Immature natural killer cell (primary cell): Measurements from ENCODE around the gene BBS10. TPM values are rescaled to one million over a fixed set of nuclear protein-coding genes. Genes with fewer than 3 reads are reported as not detected.
"Not testable (repeated sequence)": the region's sequence is repeated elsewhere in the genome, so short reads cannot be mapped to it uniquely, and the experiment has no call there.

ENCODE experiments used
- DNase-seq, 3 donors: peaks; one replicate each; pipeline ENCODE4 v3.0.0; 2022; ENCODE audit warnings: mixed read lengths in 1 of 3
- H3K27ac Mint-ChIP-seq, 6 donors: one replicate each; pipeline ENCODE4 v1.8.0; 2020; ENCODE audit warnings: mixed read lengths in 6 of 6, mild to moderate bottlenecking in 5 of 6, inconsistent platforms in 4 of 6, moderate library complexity in 3 of 6
- H3K27me3 Mint-ChIP-seq, 3 donors: one replicate each; pipeline ENCODE4 v1.8.0; 2020 to 2021; ENCODE audit warnings: low read depth in 3 of 3, mild to moderate bottlenecking in 3 of 3, mixed read lengths in 3 of 3, moderate library complexity in 3 of 3, inconsistent platforms in 1 of 3
- H3K36me3 Mint-ChIP-seq, 3 donors: one replicate each; pipeline ENCODE4 v1.8.0; 2020; ENCODE audit warnings: mixed read lengths in 3 of 3, inconsistent platforms in 2 of 3, mild to moderate bottlenecking in 2 of 3
- H3K4me1 Mint-ChIP-seq, 2 donors: one replicate each; pipeline ENCODE4 v1.8.0; 2020; ENCODE audit warnings: inconsistent platforms in 2 of 2, mild to moderate bottlenecking in 2 of 2, mixed read lengths in 2 of 2, moderate library complexity in 1 of 2
- H3K4me3 Mint-ChIP-seq, 5 donors: one replicate each; pipeline ENCODE4 v1.8.0; 2020; ENCODE audit warnings: mild to moderate bottlenecking in 5 of 5, mixed read lengths in 5 of 5, inconsistent platforms in 3 of 5, moderate library complexity in 3 of 5
- H3K9me3 Mint-ChIP-seq, 6 donors: one replicate each; pipeline ENCODE4 v1.8.0; 2020; ENCODE audit warnings: mild to moderate bottlenecking in 6 of 6, mixed read lengths in 6 of 6, inconsistent platforms in 4 of 6, moderate library complexity in 3 of 6
- polyA plus RNA-seq, 3 donors: library from polyadenylated mRNA; unstranded; fragments of 300-500 nt; fragmentation: Illumina TruSeq; gene quantifications; one replicate each; pipeline ENCODE4 v1.2.3, GENCODE V29; 2021

The BBS10 gene
- polyA plus RNA-seq, 3 donors from 2014 or later: 0.52 to 1.2 TPM; not detected in 1

GRCh38 chr12:76356071-76356470, 7.9 kb upstream of the BBS10 start:
- peaks cover 0 to 2% (median under 1%) of the 10 kb centered on the region in 3 donors for H3K27me3 Mint-ChIP-seq
- no peak for DNase-seq
- no peak overlapping the region for H3K4me3 Mint-ChIP-seq
- no peak overlapping the region for H3K27ac Mint-ChIP-seq
- H3K36me3 Mint-ChIP-seq: peaks cover 20 to 44% (median 21%) of the 10 kb centered on the region in 3 donors
- no peaks in the 10 kb centered on the region for H3K9me3 Mint-ChIP-seq
- H3K4me1 Mint-ChIP-seq: peaks cover 2 to 8% of the 10 kb centered on the region in 2 donors

GRCh38 chr12:76346798-76347420, 1.3 kb downstream of the BBS10 start:
- Mint-ChIP-seq H3K9me3 (no peaks in the 10 kb centered on the region), H3K36me3 (no peaks in the 10 kb centered on the region), H3K4me1 (peaks cover 25 to 35% of the 10 kb centered on the region in 2 donors), H3K4me3 (peak overlapping the region; percentile 47 to 96 (median 95)), H3K27ac (peak overlapping the region in 5 of 6 donors; percentile 56 to 94 (median 89)), H3K27me3 (peaks cover 2 to 4% (median 4%) of the 10 kb centered on the region in 3 donors)
- DNase-seq: no peak

DNA sequence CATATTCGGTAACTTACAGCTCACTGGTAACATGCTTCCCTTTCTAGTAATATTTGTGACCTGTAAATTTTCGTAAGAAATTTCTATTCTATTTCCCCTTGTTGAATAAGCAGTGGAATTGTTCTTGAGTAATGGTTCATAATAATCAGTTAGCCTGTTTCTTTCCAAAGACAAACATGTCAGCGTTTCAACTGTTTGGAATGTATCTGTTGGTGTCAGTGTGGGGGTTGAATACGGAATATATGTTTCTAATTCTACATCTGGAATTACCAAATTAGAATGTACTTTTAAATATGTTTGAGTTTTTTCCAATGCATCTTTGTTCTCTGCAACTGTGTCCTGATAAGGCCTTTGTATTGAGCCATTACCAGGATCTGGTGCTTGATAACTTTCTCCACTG, 2.0 kb downstream of the BBS10 start:
- no peak overlapping the region for H3K4me3 Mint-ChIP-seq

DNA sequence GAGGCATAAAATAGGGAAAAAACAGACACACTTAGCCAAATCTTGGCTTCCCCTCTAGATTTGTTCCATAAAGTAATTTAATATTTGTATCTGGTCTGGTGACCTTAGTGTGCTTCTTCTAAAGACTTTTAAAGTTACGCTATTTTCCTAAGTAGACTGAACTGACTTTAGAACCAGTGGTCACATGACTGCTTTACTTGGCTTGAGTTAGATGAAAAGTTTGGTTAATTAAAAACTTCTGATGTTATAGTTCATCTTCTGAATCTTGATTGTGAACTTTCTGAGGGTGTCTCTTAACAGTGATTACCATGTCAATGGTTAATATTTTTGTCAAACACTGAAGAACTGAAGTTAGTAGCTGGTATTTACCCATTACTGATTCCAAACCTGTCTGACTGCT, 2.6 kb downstream of the BBS10 start:
- Mint-ChIP-seq H3K9me3 (no peaks in the 10 kb centered on the region), H3K27ac (no peak overlapping the region), H3K4me1 (peaks cover 25 to 35% of the 10 kb centered on the region in 2 donors), H3K36me3 (peaks cover 0 to 7% (median 0%) of the 10 kb centered on the region in 3 donors), H3K27me3 (peaks cover under 1 to 4% (median 4%) of the 10 kb centered on the region in 3 donors), H3K4me3 (no peak overlapping the region)
- DNase-seq: no peak

More for the DNA sequence above, 2.0 kb downstream of the BBS10 start:
- Mint-ChIP-seq H3K36me3 (peaks cover 0 to 6% (median 0%) of the 10 kb centered on the region in 3 donors), H3K9me3 (no peaks in the 10 kb centered on the region), H3K4me1 (peaks cover 25 to 35% of the 10 kb centered on the region in 2 donors), H3K27me3 (peaks cover 2 to 4% (median 4%) of the 10 kb centered on the region in 3 donors), H3K27ac (no peak overlapping the region)
- no peak for DNase-seq

DNA sequence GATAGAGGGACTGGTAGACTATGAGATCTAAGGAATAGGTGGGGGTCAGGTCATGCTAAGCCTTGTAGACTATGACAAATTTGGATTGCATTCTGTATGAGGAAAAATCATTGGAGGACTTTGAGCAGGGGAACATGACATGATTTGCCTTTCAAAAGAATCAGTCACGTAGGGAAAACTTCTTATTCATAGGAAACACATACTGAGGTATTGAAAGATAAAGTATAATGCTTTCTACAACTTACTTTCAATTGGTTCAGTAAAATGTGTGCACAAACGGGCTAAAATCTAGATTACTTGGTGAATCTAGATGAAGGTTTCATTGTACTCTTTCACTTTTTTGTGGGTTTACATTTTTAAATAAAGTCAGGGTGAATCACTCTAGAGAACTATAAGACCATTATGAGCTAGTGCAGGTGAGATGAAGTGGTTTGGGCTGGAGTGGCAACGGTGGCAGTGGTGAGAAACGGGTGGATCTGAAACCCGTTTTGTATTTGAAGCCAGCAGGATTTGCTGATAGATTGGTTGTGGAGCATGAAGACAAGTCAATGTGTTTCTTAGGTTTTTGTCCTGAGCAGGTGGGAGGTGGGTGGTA, 6.7 kb downstream of the BBS10 start:
- Mint-ChIP-seq H3K4me1 (peaks cover 0 to 10% of the 10 kb centered on the region in 2 donors), H3K27ac (no peak overlapping the region), H3K9me3 (no peaks in the 10 kb centered on the region), H3K36me3 (peaks cover 0 to 7% (median 4%) of the 10 kb centered on the region in 3 donors), H3K4me3 (no peak overlapping the region), H3K27me3 (peaks cover 2 to 3% (median 2%) of the 10 kb centered on the region in 3 donors)
- DNase-seq: no peak

DNA sequence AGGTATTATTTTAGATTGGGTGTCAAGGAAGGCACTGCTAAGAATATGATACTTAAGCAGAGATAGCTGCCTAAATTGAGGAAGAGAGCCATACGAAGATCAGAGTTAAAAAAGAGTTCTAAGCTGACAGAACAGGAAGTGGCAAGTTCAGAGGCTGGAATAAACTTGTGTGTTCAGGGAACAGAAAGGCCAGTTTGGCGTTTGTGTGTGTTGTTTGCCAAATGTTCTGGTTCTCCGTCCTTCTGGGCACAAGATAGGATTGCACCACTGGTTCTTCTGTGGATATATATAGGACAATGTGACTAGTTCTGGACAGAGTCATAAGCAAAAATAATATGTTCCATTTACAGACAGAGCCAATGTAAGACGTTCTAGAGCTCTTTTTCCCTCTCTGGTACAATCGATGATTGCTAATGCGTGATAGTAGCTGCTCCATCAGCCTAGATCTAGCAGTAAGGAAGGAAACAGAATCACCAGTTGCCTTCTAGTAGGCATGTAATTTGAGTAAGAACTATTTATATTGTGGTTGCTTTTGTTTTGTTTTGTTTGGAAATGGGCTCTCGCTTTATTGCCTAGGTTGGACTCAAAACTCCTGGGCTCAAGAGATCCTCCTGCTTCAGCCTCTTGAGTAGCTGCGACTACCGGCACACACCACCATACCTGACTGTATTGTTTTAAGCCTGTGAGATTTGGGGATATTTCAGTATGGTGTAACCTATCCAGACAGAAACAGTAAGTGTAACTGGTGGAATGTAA, 7.4 kb downstream of the BBS10 start:
- DNase-seq: no peak
- peaks cover 2 to 3% (median 2%) of the 10 kb centered on the region in 3 donors for H3K27me3 Mint-ChIP-seq
- H3K9me3 Mint-ChIP-seq: no peaks in the 10 kb centered on the region
- H3K4me1 Mint-ChIP-seq: peaks cover 0 to 5% of the 10 kb centered on the region in 2 donors
- H3K4me3 Mint-ChIP-seq: no peak overlapping the region
- H3K27ac Mint-ChIP-seq: no peak overlapping the region
- H3K36me3 Mint-ChIP-seq: peaks cover 0 to 7% (median 4%) of the 10 kb centered on the region in 3 donors

DNA sequence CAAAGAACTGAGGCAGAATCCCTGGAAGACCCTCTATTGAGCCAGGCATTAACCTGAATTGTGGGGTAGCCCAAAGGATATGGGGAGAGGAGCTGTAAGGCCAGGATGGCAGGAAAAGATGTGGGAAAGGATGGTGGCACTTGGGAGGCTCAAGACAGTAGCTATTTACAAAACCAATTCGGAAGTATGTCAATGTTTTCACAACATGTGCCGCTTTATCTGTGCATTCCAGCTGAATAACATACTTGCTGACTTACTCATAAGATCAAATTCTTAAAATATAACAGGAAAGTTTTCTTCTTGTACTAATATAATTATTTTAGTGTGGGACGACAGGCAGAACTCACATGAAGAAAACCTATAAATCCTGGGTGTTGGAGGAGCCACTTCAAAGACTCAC, 10.6 kb downstream of the BBS10 start:
- Mint-ChIP-seq H3K27ac (no peak overlapping the region), H3K4me1 (no peaks in the 10 kb centered on the region), H3K9me3 (peaks cover 0 to 2% (median 0%) of the 10 kb centered on the region in 6 donors), H3K27me3 (peaks cover 4 to 5% (median 5%) of the 10 kb centered on the region in 3 donors), H3K4me3 (no peak overlapping the region), H3K36me3 (peaks cover 0 to 7% (median 4%) of the 10 kb centered on the region in 3 donors)
- DNase-seq: no peak

- Mint-ChIP-seq H3K27ac (no peak overlapping the region), H3K9me3 (peaks cover 0 to 2% (median 0%) of the 10 kb centered on the region in 6 donors), H3K27me3 (peaks cover 2 to 6% (median 5%) of the 10 kb centered on the region in 3 donors), H3K36me3 (peaks cover 0 to 4% (median 0%) of the 10 kb centered on the region in 3 donors), H3K4me1 (no peaks in the 10 kb centered on the region), H3K4me3 (no peak overlapping the region)
- DNase-seq: no peak
These were observed 15.6 kb downstream of the BBS10 start for GRCh38 chr12:76332606-76333005.

GRCh38 chr12:76329606-76330005, 18.6 kb downstream of the BBS10 start:
- Mint-ChIP-seq H3K4me1 (no peaks in the 10 kb centered on the region), H3K27me3 (peaks cover 2 to 10% (median 4%) of the 10 kb centered on the region in 3 donors), H3K27ac (no peak overlapping the region), H3K36me3 (no peaks in the 10 kb centered on the region), H3K9me3 (peaks cover 0 to 3% (median 0%) of the 10 kb centered on the region in 6 donors), H3K4me3 (no peak overlapping the region)
- DNase-seq: no peak

DNA sequence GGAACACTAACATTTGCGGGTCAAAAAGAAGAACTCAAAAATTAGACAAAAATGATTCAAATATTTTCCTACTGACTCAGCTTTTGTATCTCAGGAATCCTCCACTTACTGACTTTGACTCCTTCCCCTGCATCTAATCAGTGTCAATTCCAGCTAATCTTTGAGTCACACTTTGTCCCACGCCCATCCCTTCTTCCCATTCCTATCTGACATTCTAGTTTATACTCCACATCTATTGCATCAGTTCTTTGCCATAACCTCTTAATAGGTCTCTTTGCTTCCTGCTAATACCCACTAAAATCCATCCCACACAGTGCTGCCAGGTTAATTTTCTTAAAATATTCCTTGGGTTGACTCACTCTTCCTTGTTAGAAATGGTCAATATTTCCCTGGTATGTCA, 19.1 kb downstream of the BBS10 start:
- peaks cover 0 to 3% (median 0%) of the 10 kb centered on the region in 6 donors for H3K9me3 Mint-ChIP-seq

DNA sequence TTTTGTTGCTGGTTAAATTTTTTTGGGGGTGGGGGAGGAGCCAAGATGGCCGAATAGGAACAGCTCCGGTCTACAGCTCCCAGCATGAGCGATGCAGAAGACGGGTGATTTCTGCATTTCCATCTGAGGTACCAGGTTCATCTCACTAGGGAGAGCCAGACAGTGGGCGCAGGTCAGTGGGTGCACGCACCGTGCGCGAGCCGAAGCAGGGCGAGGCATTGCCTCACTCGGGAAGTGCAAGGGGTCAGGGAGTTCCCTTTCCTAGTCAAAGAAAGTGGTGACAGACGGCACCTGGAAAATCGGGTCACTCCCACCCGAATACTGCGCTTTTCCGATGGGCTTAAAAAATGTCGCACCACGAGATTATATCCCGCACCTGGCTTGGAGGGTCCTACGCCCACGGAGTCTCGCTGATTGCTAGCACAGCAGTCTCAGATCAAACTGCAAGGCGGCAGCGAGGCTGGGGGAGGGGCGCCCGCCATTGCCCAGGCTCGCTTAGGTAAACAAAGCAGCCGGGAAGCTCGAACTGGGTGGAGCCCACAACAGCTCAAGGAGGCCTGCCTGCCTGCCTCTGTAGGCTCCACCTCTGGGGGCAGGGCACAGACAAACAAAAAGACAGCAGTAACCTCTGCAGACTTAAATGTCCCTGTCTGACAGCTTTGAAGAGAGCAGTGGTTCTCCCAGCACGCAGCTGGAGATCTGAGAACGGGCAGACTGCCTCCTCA, 28.5 kb downstream of the BBS10 start:
- not testable (repeated sequence) for H3K9me3 Mint-ChIP-seq, H3K27ac Mint-ChIP-seq, DNase-seq, H3K4me1 Mint-ChIP-seq, H3K4me3 Mint-ChIP-seq, H3K36me3 Mint-ChIP-seq
- H3K27me3 Mint-ChIP-seq: peaks cover 0 to 14% (median 3%) of the 10 kb centered on the region in 3 donors

More for the DNA sequence above, 19.1 kb downstream of the BBS10 start:
- Mint-ChIP-seq H3K27ac (no peak overlapping the region), H3K27me3 (peaks cover 2 to 10% (median 4%) of the 10 kb centered on the region in 3 donors), H3K36me3 (no peaks in the 10 kb centered on the region), H3K4me1 (no peaks in the 10 kb centered on the region), H3K4me3 (no peak overlapping the region)
- no peak for DNase-seq

GRCh38 chr12:76318773-76319594, 29.2 kb downstream of the BBS10 start:
- no peak for DNase-seq
- H3K4me3 Mint-ChIP-seq: no peak overlapping the region
- H3K9me3 Mint-ChIP-seq: peaks cover 0 to 2% (median 0%) of the 10 kb centered on the region in 6 donors
- H3K27me3 Mint-ChIP-seq: peaks cover 2 to 14% (median 3%) of the 10 kb centered on the region in 3 donors
- no peaks in the 10 kb centered on the region for H3K36me3 Mint-ChIP-seq
- H3K27ac Mint-ChIP-seq: no peak overlapping the region
- H3K4me1 Mint-ChIP-seq: no peaks in the 10 kb centered on the region

GRCh38 chr12:76317976-76318375, 30.2 kb downstream of the BBS10 start:
- Mint-ChIP-seq H3K27me3 (peaks cover 3 to 16% (median 3%) of the 10 kb centered on the region in 3 donors), H3K36me3 (no peaks in the 10 kb centered on the region), H3K4me1 (no peaks in the 10 kb centered on the region), H3K27ac (no peak overlapping the region), H3K4me3 (no peak overlapping the region), H3K9me3 (peaks cover 0 to 2% (median 0%) of the 10 kb centered on the region in 6 donors)
- DNase-seq: no peak
